Loucy (cell line): ENCODE results near the gene ANXA5.

ENCODE experiments used
- H2AFZ ChIP-seq: fragments of 200-600 bp; sonication (generic); 2 replicates; pipeline ENCODE4 v1.6.0; 2016; ENCODE audit warnings: antibody characterized with exemption, mild to moderate bottlenecking, low read length, moderate library complexity
- H3F3A ChIP-seq: fragments of 200-600 bp; 2 replicates; pipeline ENCODE4 v1.6.0; 2016; ENCODE audit warnings: antibody characterized with exemption, low read depth, mild to moderate bottlenecking
- H3K27me3 ChIP-seq: fragments of 200-600 bp; sonication (generic); 2 replicates; pipeline ENCODE4 v1.6.1; 2014; ENCODE audit warnings: low read length, mild to moderate bottlenecking; ENCODE audit not compliant: insufficient read depth, poor library complexity, severe bottlenecking
- H3K36me3 ChIP-seq: fragments of 200-600 bp; sonication (generic); 2 replicates; pipeline ENCODE4 v1.6.1; 2016; ENCODE audit warnings: low read length; ENCODE audit not compliant: insufficient read depth
- H3K4me1 ChIP-seq: fragments of 200-600 bp; sonication (generic); 2 replicates; pipeline ENCODE4 v1.5.1; 2014; ENCODE audit warnings: low read length, mild to moderate bottlenecking; ENCODE audit not compliant: insufficient read depth, poor library complexity, severe bottlenecking
- H3K4me2 ChIP-seq: fragments of 200-600 bp; sonication (generic); 2 replicates; pipeline ENCODE4 v1.6.0; 2014; ENCODE audit warnings: antibody characterized with exemption, low read length, low read depth, mild to moderate bottlenecking; ENCODE audit not compliant: poor library complexity, severe bottlenecking
- H3K4me3 ChIP-seq: fragments of 200-600 bp; sonication (generic); 2 replicates; pipeline ENCODE4 v1.5.1; 2014; ENCODE audit warnings: low read length, mild to moderate bottlenecking, mixed read lengths; ENCODE audit not compliant: poor library complexity, severe bottlenecking
- H3K79me2 ChIP-seq: fragments of 200-600 bp; sonication (generic); 2 replicates; pipeline ENCODE4 v1.6.1; 2014; ENCODE audit warnings: low read length; ENCODE audit not compliant: insufficient read depth
- H3K9ac ChIP-seq: fragments of 200-600 bp; sonication (generic); 2 replicates; pipeline ENCODE4 v1.6.0; 2014; ENCODE audit warnings: mild to moderate bottlenecking, low read depth, low read length, moderate library complexity; ENCODE audit not compliant: poor library complexity, severe bottlenecking
- H3K9me2 ChIP-seq: fragments of 200-600 bp; sonication (generic); replicated peaks from 2 replicates; pipeline ENCODE4 v1.6.1; 2016; ENCODE audit warnings: low read depth, low read length, mixed read lengths
- H3K9me3 ChIP-seq: fragments of 200-600 bp; sonication (generic); 2 replicates; pipeline ENCODE4 v1.6.1; 2014; ENCODE audit warnings: mild to moderate bottlenecking, antibody characterized with exemption, low read length, low read depth; ENCODE audit not compliant: insufficient read depth
- H4K20me1 ChIP-seq: fragments of 200-600 bp; sonication (generic); 2 replicates; pipeline ENCODE4 v1.6.0; 2014; ENCODE audit warnings: antibody characterized with exemption, low read length, mild to moderate bottlenecking; ENCODE audit not compliant: insufficient read depth, poor library complexity, severe bottlenecking
- CTCF ChIP-seq: fragments of 200-600 bp; sonication (generic); conservative IDR thresholded peaks from 2 replicates; pipeline ENCODE4 v1.5.1; 2014; ENCODE audit warnings: mild to moderate bottlenecking, antibody characterized with exemption, low read length
- EZH2phosphoT487 ChIP-seq: fragments of 200-600 bp; IDR thresholded peaks from 2 replicates; pipeline ENCODE4 v1.6.1; 2018; ENCODE audit warnings: antibody characterized with exemption, mild to moderate bottlenecking, moderate library complexity, borderline replicate concordance

ANXA5 gene

GRCh38 chr4:121720109-121720508 is 23.3 kb upstream of the ANXA5 start:
- Histone ChIP-seq H3K9me2 (0 out of 2 replicates have a peak, but pooled peaks cover 4% of the 10 kb centered on the region), H3F3A (no peaks in the 10 kb centered on the region), H3K79me2 (no peaks in the 10 kb centered on the region), H4K20me1 (no peaks in the 10 kb centered on the region), H3K4me1 (no peaks in the 10 kb centered on the region), H3K9ac (no peak overlapping the region), H3K4me2 (no peak overlapping the region), H3K36me3 (no peaks in the 10 kb centered on the region), H2AFZ (no peak overlapping the region), H3K9me3 (no peaks in the 10 kb centered on the region), H3K4me3 (no peak overlapping the region), H3K27me3 (no peaks in the 10 kb centered on the region)
- TF ChIP-seq EZH2phosphoT487 (no peak), CTCF (no peak)

- no peak overlapping the region for H3K9ac ChIP-seq
Observed at GRCh38 chr4:121717680-121718237, 21.0 kb upstream of the ANXA5 start.

GRCh38 chr4:121714548-121714947 is 17.8 kb upstream of the ANXA5 start:
- Histone ChIP-seq H3K9ac (no peak overlapping the region), H3K27me3 (no peaks in the 10 kb centered on the region), H3F3A (no peaks in the 10 kb centered on the region), H3K36me3 (no peaks in the 10 kb centered on the region), H3K4me2 (no peak overlapping the region), H3K9me2 (0 out of 2 replicates have a peak, but pooled peaks cover 4% of the 10 kb centered on the region), H2AFZ (no peak overlapping the region), H4K20me1 (no peaks in the 10 kb centered on the region), H3K79me2 (no peaks in the 10 kb centered on the region), H3K4me3 (no peak overlapping the region), H3K9me3 (no peaks in the 10 kb centered on the region), H3K4me1 (no peaks in the 10 kb centered on the region)
- no peak for TF ChIP-seq CTCF
- no peak for TF ChIP-seq EZH2phosphoT487

More at GRCh38 chr4:121717680-121718237, 21.0 kb upstream of the ANXA5 start:
- no peaks in the 10 kb centered on the region for H3K27me3 ChIP-seq
- no peaks in the 10 kb centered on the region for H3K79me2 ChIP-seq
- H3F3A ChIP-seq: no peaks in the 10 kb centered on the region
- H3K4me3 ChIP-seq: no peak overlapping the region
- no peaks in the 10 kb centered on the region for H3K36me3 ChIP-seq
- H2AFZ ChIP-seq: no peak overlapping the region
- TF ChIP-seq CTCF (no peak), EZH2phosphoT487 (no peak)
- 0 out of 2 replicates have a peak, but pooled peaks cover 4% of the 10 kb centered on the region for H3K9me2 ChIP-seq
- no peaks in the 10 kb centered on the region for H3K9me3 ChIP-seq
- no peaks in the 10 kb centered on the region for H3K4me1 ChIP-seq
- H3K4me2 ChIP-seq: no peak overlapping the region
- no peaks in the 10 kb centered on the region for H4K20me1 ChIP-seq
